NCI-H82 (cell line): ENCODE results near the gene SMCR8.
"Not testable (repeated sequence)": the region's sequence is repeated elsewhere in the genome, so short reads cannot be mapped to it uniquely, and the experiment has no call there.

Source experiments
- DNase-seq: peaks from one replicate; lab custom pipeline; 2025; lab: John Stamatoyannopoulos, UW

SMCR8 gene

GRCh38 chr17:18314731-18315561 is at the start of gene SMCR8, which contains the start of gene TOP3A:
SMCR8 (plus strand) TSS chr17:18315293; CDS start chr17:18315790, 497 bp downstream.
TOP3A (minus strand) TSS chr17:18314994; CDS start chr17:18314778, 216 bp downstream.
- peak; percentile 99 for DNase-seq

- no peak for DNase-seq
These were observed 47.7 kb upstream of the SMCR8 start for GRCh38 chr17:18267366-18267765.

- DNase-seq: peak; percentile 34
These were observed 47.0 kb upstream of the SMCR8 start for GRCh38 chr17:18267927-18268711.

- no peak for DNase-seq
These were observed 44.8 kb upstream of the SMCR8 start for GRCh38 chr17:18270046-18270931.

- no peak for DNase-seq
These were observed 38.0 kb upstream of the SMCR8 start for GRCh38 chr17:18277076-18277475.

- no peak for DNase-seq
These were observed 36.2 kb upstream of the SMCR8 start for GRCh38 chr17:18278867-18279266.

- DNase-seq: no peak
These were observed 34.8 kb upstream of the SMCR8 start for GRCh38 chr17:18280249-18280648.

GRCh38 chr17:18280766-18281371 is 34.2 kb upstream of the SMCR8 start:
- no peak for DNase-seq

- DNase-seq: no peak
These were observed 33.3 kb upstream of the SMCR8 start for GRCh38 chr17:18281788-18282187.

- no peak for DNase-seq
These were observed 29.8 kb upstream of the SMCR8 start for GRCh38 chr17:18285296-18285695.

- no peak for DNase-seq
These were observed 23.2 kb upstream of the SMCR8 start for GRCh38 chr17:18291718-18292540.

- not testable (repeated sequence) for DNase-seq
These were observed 17.0 kb upstream of the SMCR8 start for GRCh38 chr17:18298061-18298460.

GRCh38 chr17:18300725-18301480 is 14.2 kb upstream of the SMCR8 start:
- no peak for DNase-seq

GRCh38 chr17:18303206-18303605 is 11.9 kb upstream of the SMCR8 start:
- not testable (repeated sequence) for DNase-seq

- DNase-seq: no peak
These were observed 5.9 kb upstream of the SMCR8 start for GRCh38 chr17:18309202-18309601.

GRCh38 chr17:18314059-18314730 is 898 bp upstream of the SMCR8 start:
- DNase-seq: peak; percentile 64

- DNase-seq: no peak
These were observed 449 bp downstream of the SMCR8 start for GRCh38 chr17:18315562-18315922.

GRCh38 chr17:18315961-18316360 is 868 bp downstream of the SMCR8 start:
- no peak for DNase-seq

- no peak for DNase-seq
These were observed 3.0 kb downstream of the SMCR8 start for GRCh38 chr17:18318117-18318516.
